ENCODE results near the gene GLDN. TPM values are rescaled to one million over a fixed set of nuclear protein-coding genes. Genes with fewer than 3 reads are reported as not detected.

The GLDN gene
- total and polyA plus RNA-seq, 2 donors: 0.14 to 1.3 TPM

DNA sequence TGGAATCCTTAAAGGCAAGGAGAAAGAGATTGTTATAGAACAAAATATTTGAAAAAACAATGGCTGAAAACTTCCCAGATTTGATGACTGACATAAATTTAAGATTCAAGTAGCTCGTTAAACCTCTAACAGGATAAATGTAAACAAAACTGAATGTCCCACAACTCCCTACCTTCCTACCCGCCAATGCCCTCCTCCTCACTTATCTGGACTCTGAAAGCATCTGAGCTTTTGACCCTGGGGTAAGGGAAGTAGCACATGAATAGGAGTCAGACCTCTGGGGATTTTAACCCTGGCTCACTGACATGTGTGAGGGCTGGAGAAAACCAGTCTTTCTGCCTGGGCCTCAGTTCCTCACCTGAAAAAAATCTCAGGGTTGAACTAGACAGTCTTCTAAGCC is 29.9 kb upstream of the GLDN start:
- H3K4me3 ChIP-seq (ENCODE audit: low read length in 2 of 2): no peak overlapping the region
- H3K27me3 ChIP-seq (ENCODE audit: control insufficient read depth in 2 of 2, insufficient read depth in 1 of 2, low read length in 1 of 2): no peaks in the 10 kb centered on the region
- DNase-seq (ENCODE audit: low read depth in 6 of 9, low spot score in 9 of 9): no peak
- WGBS: 90% methylated on average over 2 of the region's 2 CpGs
- peak overlapping the region in 1 of 2 donors; percentile 14 for H3K27ac ChIP-seq (ENCODE audit: low read depth in 1 of 2, low read length in 1 of 2)
- no peaks in the 10 kb centered on the region for H3K9me3 ChIP-seq (ENCODE audit: control insufficient read depth in 2 of 2, insufficient read depth in 1 of 2, low read length in 1 of 2)
- H3K4me1 ChIP-seq (ENCODE audit: control insufficient read depth in 2 of 2, insufficient read depth in 2 of 2, low read length in 2 of 2): peaks cover 0 to 5% of the 10 kb centered on the region in 2 donors
- H3K36me3 ChIP-seq (ENCODE audit: control insufficient read depth in 2 of 2, insufficient read depth in 2 of 2, low read length in 1 of 2): no peaks in the 10 kb centered on the region

DNA sequence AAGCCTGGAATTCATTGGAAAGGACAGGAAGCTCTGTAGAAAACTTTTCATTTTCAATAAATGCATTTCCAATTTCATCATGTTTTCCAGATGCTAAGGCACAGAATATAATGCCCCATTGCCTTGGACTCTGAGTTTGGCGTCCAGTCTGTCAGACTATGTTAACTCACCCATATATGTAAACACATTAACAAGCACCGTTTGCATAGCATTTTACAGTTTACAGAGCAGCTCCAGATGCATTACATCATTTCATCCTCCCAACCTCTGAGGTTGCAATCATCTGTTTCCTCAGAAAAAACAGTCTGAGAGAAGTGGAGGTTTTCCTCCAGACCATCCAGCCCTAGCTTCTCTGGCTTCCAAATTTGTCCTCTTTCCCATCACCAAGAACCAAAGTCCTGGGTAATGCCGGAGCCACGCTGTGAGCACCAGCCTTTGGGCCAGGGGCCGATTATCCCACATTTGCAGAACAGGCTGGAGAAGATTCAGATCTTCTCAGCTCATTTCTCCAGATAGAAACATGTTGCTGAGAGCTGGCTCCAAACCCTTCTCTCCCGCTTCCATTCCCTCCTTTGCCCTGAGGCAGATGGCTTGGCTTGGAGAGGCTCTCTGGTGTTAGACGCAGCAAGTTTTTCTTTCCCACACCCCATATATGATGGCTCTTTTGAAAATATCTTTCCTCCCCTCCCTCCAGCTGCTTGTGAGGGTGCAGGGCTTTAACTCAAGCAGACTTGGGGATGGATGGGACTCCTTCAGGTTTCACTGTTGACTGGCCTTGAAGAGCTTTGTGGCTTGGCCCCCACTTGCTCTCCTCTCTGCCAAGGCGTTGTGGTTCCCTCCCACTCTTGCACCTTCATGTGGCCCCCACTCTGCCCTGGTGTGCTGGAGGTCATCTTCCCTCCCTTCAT is 29.0 kb upstream of the GLDN start:
- no peak for DNase-seq (ENCODE audit: low read depth in 6 of 9, low spot score in 9 of 9)
- Histone ChIP-seq H3K4me1 (ENCODE audit: control insufficient read depth in 2 of 2, insufficient read depth in 2 of 2, low read length in 2 of 2) (peaks cover 0 to 5% of the 10 kb centered on the region in 2 donors), H3K4me3 (ENCODE audit: low read length in 2 of 2) (no peak overlapping the region), H3K27ac (ENCODE audit: low read depth in 1 of 2, low read length in 1 of 2) (peak overlapping the region in 1 of 2 donors; percentile 47), H3K9me3 (ENCODE audit: control insufficient read depth in 2 of 2, insufficient read depth in 1 of 2, low read length in 1 of 2) (no peaks in the 10 kb centered on the region), H3K27me3 (ENCODE audit: control insufficient read depth in 2 of 2, insufficient read depth in 1 of 2, low read length in 1 of 2) (no peaks in the 10 kb centered on the region), H3K36me3 (ENCODE audit: control insufficient read depth in 2 of 2, insufficient read depth in 2 of 2, low read length in 1 of 2) (no peaks in the 10 kb centered on the region)
- 85% methylated on average over 8 of the region's 8 CpGs for WGBS

DNA sequence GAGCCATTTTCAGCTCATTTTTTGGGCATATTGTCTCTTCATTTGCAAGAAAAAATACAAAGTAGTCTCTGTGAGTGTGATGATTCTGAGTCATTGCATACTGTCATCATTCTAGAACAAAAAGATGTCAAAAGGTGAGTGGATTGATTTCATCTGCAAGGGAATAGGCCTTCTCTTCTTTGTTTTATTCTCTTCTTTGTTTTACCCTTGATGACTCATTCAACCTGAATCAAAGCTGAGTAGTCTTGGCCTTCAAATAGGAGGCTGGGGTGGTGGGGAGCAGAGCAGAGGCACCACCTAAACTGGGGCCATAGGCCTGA is 28.4 kb upstream of the GLDN start:
- Histone ChIP-seq H3K27me3 (ENCODE audit: control insufficient read depth in 2 of 2, insufficient read depth in 1 of 2, low read length in 1 of 2) (no peaks in the 10 kb centered on the region), H3K4me1 (ENCODE audit: control insufficient read depth in 2 of 2, insufficient read depth in 2 of 2, low read length in 2 of 2) (peaks cover 0 to 5% of the 10 kb centered on the region in 2 donors), H3K4me3 (ENCODE audit: low read length in 2 of 2) (no peak overlapping the region), H3K27ac (ENCODE audit: low read depth in 1 of 2, low read length in 1 of 2) (no peak overlapping the region), H3K36me3 (ENCODE audit: control insufficient read depth in 2 of 2, insufficient read depth in 2 of 2, low read length in 1 of 2) (no peaks in the 10 kb centered on the region), H3K9me3 (ENCODE audit: control insufficient read depth in 2 of 2, insufficient read depth in 1 of 2, low read length in 1 of 2) (no peaks in the 10 kb centered on the region)
- DNase-seq (ENCODE audit: low read depth in 6 of 9, low spot score in 9 of 9): no peak

DNA sequence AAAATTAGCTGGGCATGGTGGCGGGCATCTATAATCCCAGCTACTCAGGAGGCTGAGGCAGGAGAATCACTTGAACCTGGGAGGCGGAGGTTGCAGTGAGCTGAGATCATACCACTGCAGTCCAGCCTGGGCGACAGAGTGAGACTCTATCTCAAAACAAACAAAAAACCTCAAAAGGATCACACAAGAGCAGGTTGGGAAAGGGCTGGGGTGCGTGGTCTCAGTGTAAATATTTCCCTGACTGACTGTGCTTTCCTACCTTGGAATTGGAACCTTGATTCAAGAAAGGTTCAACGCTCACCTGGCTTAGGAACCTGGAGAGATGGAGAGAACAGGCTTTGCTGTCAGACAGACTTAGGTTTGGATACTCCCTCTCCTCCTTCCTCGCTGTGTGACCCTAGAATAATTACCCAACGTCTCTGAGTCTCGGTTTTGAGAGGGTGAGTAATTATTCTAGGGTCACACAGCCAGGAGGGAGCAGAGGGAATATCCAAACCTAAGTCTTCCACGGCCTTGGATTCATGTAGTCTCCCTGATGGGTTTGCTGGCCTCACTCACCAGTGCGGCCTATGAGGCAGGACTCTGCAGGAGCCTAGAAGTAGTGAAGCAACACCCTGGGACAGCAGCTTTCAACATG is 27.7 kb upstream of the GLDN start:
- Histone ChIP-seq H3K27me3 (ENCODE audit: control insufficient read depth in 2 of 2, insufficient read depth in 1 of 2, low read length in 1 of 2) (no peaks in the 10 kb centered on the region), H3K36me3 (ENCODE audit: control insufficient read depth in 2 of 2, insufficient read depth in 2 of 2, low read length in 1 of 2) (no peaks in the 10 kb centered on the region), H3K27ac (ENCODE audit: low read depth in 1 of 2, low read length in 1 of 2) (no peak overlapping the region), H3K9me3 (ENCODE audit: control insufficient read depth in 2 of 2, insufficient read depth in 1 of 2, low read length in 1 of 2) (no peaks in the 10 kb centered on the region), H3K4me1 (ENCODE audit: control insufficient read depth in 2 of 2, insufficient read depth in 2 of 2, low read length in 2 of 2) (peaks cover 0 to 5% of the 10 kb centered on the region in 2 donors), H3K4me3 (ENCODE audit: low read length in 2 of 2) (no peak overlapping the region)
- WGBS: 95% methylated on average over 10 of the region's 10 CpGs
- no peak for DNase-seq (ENCODE audit: low read depth in 6 of 9, low spot score in 9 of 9)

DNA sequence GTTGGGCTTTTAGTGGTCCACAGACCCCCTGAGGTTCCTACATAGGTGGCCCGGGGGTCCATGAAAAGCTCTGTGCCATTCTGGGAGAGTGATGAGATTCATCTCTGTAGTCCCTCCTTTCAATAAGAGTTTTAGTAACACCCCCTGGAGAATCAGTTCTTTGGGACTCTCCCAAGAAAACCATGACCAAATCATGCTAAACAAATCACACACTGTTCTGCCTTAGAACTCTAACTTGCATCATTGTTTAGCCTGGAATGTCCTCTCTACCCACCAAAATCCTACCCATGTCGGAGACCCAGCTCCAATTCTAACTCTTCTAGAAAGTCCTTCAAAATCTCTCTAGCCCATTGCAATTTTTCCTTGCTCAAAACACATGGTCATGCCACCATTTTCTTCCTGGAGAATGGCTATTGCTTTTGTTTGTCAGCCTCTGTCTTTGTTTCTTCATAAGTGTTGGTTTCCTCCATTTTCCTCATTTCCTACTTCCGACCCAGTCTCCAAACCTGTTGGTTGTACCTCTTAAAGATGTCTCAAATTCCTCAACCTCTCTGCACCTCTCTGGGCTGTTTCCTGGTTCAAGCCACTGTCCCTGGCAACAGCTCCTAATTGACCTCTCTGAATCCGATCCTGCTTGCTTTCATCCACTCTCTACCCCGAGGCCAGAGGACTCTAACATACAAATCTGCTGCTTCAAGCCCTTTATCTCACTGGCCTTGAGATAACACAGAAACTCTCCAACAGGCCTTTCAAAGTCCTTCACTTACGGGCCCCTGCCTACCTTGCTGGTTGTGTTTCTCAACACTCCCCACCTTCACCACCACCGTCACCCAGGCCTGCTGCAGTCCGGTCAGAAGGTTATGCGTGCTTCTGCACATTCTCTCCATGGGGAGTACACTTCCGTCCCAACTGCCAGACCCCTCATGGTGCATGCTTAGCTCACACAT is 26.8 kb upstream of the GLDN start:
- no peak overlapping the region for H3K27ac ChIP-seq (ENCODE audit: low read depth in 1 of 2, low read length in 1 of 2)
- no peaks in the 10 kb centered on the region for H3K9me3 ChIP-seq (ENCODE audit: control insufficient read depth in 2 of 2, insufficient read depth in 1 of 2, low read length in 1 of 2)
- 93% methylated on average over 10 of the region's 10 CpGs for WGBS
- H3K4me1 ChIP-seq (ENCODE audit: control insufficient read depth in 2 of 2, insufficient read depth in 2 of 2, low read length in 2 of 2): peaks cover 0 to 5% of the 10 kb centered on the region in 2 donors
- no peaks in the 10 kb centered on the region for H3K36me3 ChIP-seq (ENCODE audit: control insufficient read depth in 2 of 2, insufficient read depth in 2 of 2, low read length in 1 of 2)
- no peak for DNase-seq (ENCODE audit: low read depth in 6 of 9, low spot score in 9 of 9)
- no peak overlapping the region for H3K4me3 ChIP-seq (ENCODE audit: low read length in 2 of 2)
- no peaks in the 10 kb centered on the region for H3K27me3 ChIP-seq (ENCODE audit: control insufficient read depth in 2 of 2, insufficient read depth in 1 of 2, low read length in 1 of 2)

DNA sequence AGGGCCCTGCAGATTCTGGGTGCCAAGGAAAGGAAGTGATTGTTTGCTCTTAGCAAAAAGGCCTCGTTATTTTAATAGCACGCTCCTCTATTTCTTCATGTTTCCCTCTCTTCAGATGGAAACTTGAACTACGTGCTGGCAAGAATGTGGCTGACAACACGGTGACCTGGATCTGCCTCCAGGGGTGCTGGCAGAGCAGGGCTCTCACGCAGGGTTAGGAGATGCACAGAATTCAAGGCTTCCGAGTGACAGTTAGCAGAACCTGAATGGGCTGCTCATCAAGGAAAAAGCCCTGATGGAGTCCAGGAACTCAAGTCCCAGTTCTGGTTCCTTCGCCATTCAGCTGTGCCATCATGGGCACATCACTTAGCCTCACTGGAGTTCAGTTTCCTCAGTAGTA is 25.7 kb upstream of the GLDN start:
- H3K9me3 ChIP-seq (ENCODE audit: control insufficient read depth in 2 of 2, insufficient read depth in 1 of 2, low read length in 1 of 2): no peaks in the 10 kb centered on the region
- peaks cover 0 to 5% of the 10 kb centered on the region in 2 donors for H3K4me1 ChIP-seq (ENCODE audit: control insufficient read depth in 2 of 2, insufficient read depth in 2 of 2, low read length in 2 of 2)
- H3K27ac ChIP-seq (ENCODE audit: low read depth in 1 of 2, low read length in 1 of 2): no peak overlapping the region
- 95% methylated on average over 7 of the region's 7 CpGs for WGBS
- H3K36me3 ChIP-seq (ENCODE audit: control insufficient read depth in 2 of 2, insufficient read depth in 2 of 2, low read length in 1 of 2): no peaks in the 10 kb centered on the region
- no peaks in the 10 kb centered on the region for H3K27me3 ChIP-seq (ENCODE audit: control insufficient read depth in 2 of 2, insufficient read depth in 1 of 2, low read length in 1 of 2)
- DNase-seq (ENCODE audit: low read depth in 6 of 9, low spot score in 9 of 9): no peak
- H3K4me3 ChIP-seq (ENCODE audit: low read length in 2 of 2): no peak overlapping the region

DNA sequence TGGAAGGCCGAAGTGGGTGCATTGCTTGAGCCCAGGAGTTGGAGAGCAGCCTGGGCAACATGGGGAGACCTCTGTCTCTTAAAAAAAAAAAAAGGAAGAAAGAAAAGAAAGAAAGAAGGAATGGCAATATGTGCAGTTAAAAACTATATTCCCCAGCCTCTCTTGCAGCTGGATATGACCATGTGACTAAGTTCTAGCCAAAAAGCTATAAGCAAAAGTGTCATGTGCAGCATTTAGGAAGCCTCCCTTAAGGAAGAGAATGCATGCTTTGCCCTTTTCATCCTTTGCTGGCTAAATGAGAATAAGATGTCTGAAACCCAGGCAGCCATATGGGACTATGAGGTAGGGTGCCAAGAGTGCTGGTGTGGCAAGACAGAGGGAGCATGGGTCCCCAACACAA is 24.8 kb upstream of the GLDN start:
- H3K27me3 ChIP-seq (ENCODE audit: control insufficient read depth in 2 of 2, insufficient read depth in 1 of 2, low read length in 1 of 2): no peaks in the 10 kb centered on the region
- WGBS: 95% methylated on average over 1 of the region's 1 CpG
- H3K4me3 ChIP-seq (ENCODE audit: low read length in 2 of 2): no peak overlapping the region
- no peak for DNase-seq (ENCODE audit: low read depth in 6 of 9, low spot score in 9 of 9)
- H3K9me3 ChIP-seq (ENCODE audit: control insufficient read depth in 2 of 2, insufficient read depth in 1 of 2, low read length in 1 of 2): no peaks in the 10 kb centered on the region
- H3K27ac ChIP-seq (ENCODE audit: low read depth in 1 of 2, low read length in 1 of 2): no peak overlapping the region
- H3K4me1 ChIP-seq (ENCODE audit: control insufficient read depth in 2 of 2, insufficient read depth in 2 of 2, low read length in 2 of 2): peaks cover 0 to 5% of the 10 kb centered on the region in 2 donors
- H3K36me3 ChIP-seq (ENCODE audit: control insufficient read depth in 2 of 2, insufficient read depth in 2 of 2, low read length in 1 of 2): no peaks in the 10 kb centered on the region

DNA sequence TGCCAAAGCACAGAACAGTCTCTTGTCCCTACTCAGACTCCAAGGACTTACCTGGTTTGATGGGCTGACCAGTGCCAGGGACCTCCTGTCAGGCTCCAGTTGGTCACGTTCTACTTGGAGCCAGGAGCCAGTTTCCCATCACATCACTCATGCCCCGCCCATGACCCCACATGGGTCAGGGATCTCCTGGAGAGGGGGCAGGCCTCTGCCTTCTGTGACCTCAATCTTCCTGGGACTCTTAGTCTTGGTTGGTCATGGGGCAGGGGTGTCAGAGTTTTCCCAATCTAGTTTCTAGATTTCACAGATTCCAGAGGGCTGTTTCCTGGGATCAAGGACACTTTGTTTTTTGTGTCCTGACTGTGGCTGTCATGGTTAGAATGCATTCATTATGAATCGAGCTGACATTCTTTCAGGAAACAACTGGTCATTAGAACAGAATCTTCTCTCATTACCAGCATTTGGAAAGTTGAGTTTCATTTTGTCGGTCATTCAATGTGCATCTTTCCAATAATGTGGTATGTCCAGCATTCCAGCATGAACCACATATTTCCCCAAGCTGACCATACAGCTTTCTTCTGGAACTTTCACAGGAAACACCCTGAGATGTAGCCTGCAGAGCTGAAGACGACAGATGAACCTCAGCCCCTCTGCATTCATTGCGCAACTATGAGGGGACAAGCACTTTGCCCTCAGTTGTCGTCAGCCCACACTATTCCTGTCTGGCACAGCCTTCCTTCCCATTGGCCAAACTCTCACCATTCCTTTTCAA is 22.9 kb upstream of the GLDN start:
- 90% methylated on average over 7 of the region's 7 CpGs for WGBS
- Histone ChIP-seq H3K27me3 (ENCODE audit: control insufficient read depth in 2 of 2, insufficient read depth in 1 of 2, low read length in 1 of 2) (no peaks in the 10 kb centered on the region), H3K36me3 (ENCODE audit: control insufficient read depth in 2 of 2, insufficient read depth in 2 of 2, low read length in 1 of 2) (no peaks in the 10 kb centered on the region), H3K4me3 (ENCODE audit: low read length in 2 of 2) (no peak overlapping the region), H3K9me3 (ENCODE audit: control insufficient read depth in 2 of 2, insufficient read depth in 1 of 2, low read length in 1 of 2) (no peaks in the 10 kb centered on the region), H3K4me1 (ENCODE audit: control insufficient read depth in 2 of 2, insufficient read depth in 2 of 2, low read length in 2 of 2) (peaks cover 0 to 3% of the 10 kb centered on the region in 2 donors), H3K27ac (ENCODE audit: low read depth in 1 of 2, low read length in 1 of 2) (no peak overlapping the region)
- DNase-seq (ENCODE audit: low read depth in 6 of 9, low spot score in 9 of 9): no peak

Data from thymus (tissue), 11 donors.